Central memory CD8-positive, alpha-beta T cell (primary cell): ENCODE measurements around the gene CFAP20DC.
"Not testable (repeated sequence)": the region's sequence is repeated elsewhere in the genome, so short reads cannot be mapped to it uniquely, and the experiment has no call there.

Experiments used
- ATAC-seq: fragments of 150-1000 bp; cut with Tn5 transposase; replicated peaks from 2 replicates; pipeline ENCODE4 v1.10.0; 2022; ENCODE audit warnings: mild to moderate bottlenecking, moderate FRiP score, moderate number of reproducible peaks; ENCODE audit not compliant: poor library complexity, severe bottlenecking; ENCODE audit errors: extremely low read depth
- DNase-seq, 2 donors: peaks; one replicate each; pipeline ENCODE4 v3.0.0; 2021; ENCODE audit warnings: low spot score in 2 of 2
- H3K27ac Mint-ChIP-seq: one replicate; pipeline ENCODE4 v1.8.0; 2022; ENCODE audit warnings: low read depth, mild to moderate bottlenecking, moderate library complexity, mixed read lengths
- H3K27me3 Mint-ChIP-seq: one replicate; pipeline ENCODE4 v1.8.0; 2022; ENCODE audit warnings: mixed read lengths
- H3K36me3 Mint-ChIP-seq: one replicate; pipeline ENCODE4 v1.8.0; 2022; ENCODE audit warnings: mild to moderate bottlenecking, moderate library complexity, mixed read lengths; ENCODE audit not compliant: insufficient read depth
- H3K4me1 Mint-ChIP-seq: one replicate; pipeline ENCODE4 v1.8.0; 2022; ENCODE audit warnings: mixed read lengths
- H3K4me3 Mint-ChIP-seq: one replicate; pipeline ENCODE4 v1.8.0; 2022; ENCODE audit warnings: mild to moderate bottlenecking, moderate library complexity, mixed read lengths
- H3K9me3 Mint-ChIP-seq: one replicate; pipeline ENCODE4 v1.8.0; 2022; ENCODE audit warnings: mixed read lengths

Gene CFAP20DC

DNA sequence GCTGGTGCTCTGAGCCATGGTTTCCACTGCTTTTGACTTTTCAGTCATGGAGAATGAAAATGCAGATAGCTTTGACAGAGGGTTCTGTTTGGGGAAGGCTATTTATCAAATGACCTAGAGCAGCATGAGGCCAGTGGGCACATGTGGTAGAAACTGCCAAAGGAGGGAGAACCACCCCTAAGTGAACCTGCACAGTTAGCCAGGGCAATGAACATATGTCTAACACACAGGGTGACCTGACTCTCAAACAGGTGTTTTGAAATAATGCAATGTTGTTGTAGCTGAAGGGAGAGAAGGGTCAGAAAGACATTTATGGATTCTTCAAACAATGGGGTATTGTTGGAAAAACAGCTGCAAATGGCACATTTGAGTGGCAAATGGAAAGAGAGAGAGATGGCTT lies 208.9 kb downstream of the CFAP20DC start:
- Mint-ChIP-seq H3K36me3 (no peaks in the 10 kb centered on the region), H3K9me3 (no peaks in the 10 kb centered on the region), H3K27me3 (no peaks in the 10 kb centered on the region), H3K27ac (no peak overlapping the region), H3K4me1 (no peaks in the 10 kb centered on the region), H3K4me3 (no peak overlapping the region)
- ATAC-seq = no peak
- DNase-seq = no peak

DNA sequence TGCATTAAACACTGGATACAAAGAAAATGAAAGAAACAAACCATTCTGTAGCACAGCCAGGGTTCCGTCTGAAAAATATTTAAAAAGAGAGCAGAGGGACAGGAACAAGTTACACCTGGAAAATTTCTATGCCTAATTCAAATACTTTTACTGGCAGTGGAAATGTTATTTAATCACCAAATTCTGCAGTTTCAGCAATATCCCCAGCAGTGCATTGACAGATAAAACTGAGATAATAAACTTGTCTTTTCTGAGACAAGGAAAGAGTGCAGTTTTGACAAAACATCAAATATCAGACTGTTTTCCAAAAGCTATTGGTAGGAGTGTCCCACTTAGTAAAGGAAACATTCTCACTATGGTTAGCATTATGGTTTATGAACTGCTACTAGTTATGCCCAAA lies 209.9 kb downstream of the CFAP20DC start:
- Mint-ChIP-seq H3K36me3 (no peaks in the 10 kb centered on the region), H3K9me3 (no peaks in the 10 kb centered on the region), H3K4me3 (no peak overlapping the region), H3K27me3 (no peaks in the 10 kb centered on the region), H3K27ac (no peak overlapping the region), H3K4me1 (no peaks in the 10 kb centered on the region)
- ATAC-seq (no peak), DNase-seq (no peak)

DNA sequence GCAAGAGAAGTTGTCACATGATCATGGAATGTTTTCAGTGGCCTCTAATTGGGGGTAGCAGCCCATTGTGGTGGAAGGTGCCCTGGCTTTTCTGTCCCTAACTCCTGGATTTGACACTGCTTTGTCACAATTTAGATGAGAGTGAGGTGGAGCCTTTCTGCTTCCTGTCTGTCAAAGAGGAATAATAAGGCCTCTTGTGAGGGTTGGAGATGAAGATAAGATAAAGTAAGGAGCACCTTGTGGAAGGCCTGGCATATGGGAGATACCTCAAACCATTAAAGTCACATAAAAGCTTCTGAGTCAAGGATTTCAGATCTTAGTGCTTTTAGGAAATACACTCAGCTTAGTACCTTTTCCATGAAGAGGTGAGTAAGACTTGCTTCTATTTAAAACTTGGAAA lies 210.6 kb downstream of the CFAP20DC start:
- ATAC-seq (no peak), DNase-seq (no peak)
- Mint-ChIP-seq H3K27me3 (no peaks in the 10 kb centered on the region), H3K9me3 (no peaks in the 10 kb centered on the region), H3K36me3 (no peaks in the 10 kb centered on the region), H3K4me3 (no peak overlapping the region), H3K4me1 (no peaks in the 10 kb centered on the region), H3K27ac (no peak overlapping the region)

DNA sequence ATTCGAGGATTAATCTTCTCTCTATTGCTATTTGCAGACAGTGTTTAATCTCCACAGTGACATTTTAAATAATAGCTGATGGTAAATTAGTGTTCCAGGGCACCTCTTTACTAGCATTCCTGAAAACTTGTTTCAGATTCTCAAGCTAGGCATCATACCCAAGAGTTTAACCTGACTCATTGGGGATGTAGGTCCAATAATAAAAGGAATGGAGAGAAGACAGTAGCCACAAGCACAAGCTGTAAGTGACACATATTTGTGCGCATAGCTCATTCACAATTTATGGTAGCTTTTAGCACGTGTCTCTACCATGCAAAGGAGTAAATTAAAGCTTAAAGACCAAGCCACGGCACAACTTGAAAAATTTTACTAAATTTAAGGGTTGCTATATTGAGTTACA lies 212.0 kb downstream of the CFAP20DC start:
- DNase-seq (no peak), ATAC-seq (no peak)
- H3K27ac Mint-ChIP-seq = no peak overlapping the region
- no peaks in the 10 kb centered on the region for H3K9me3 Mint-ChIP-seq
- no peaks in the 10 kb centered on the region for H3K27me3 Mint-ChIP-seq
- H3K4me3 Mint-ChIP-seq = no peak overlapping the region
- no peaks in the 10 kb centered on the region for H3K36me3 Mint-ChIP-seq
- H3K4me1 Mint-ChIP-seq = no peaks in the 10 kb centered on the region

DNA sequence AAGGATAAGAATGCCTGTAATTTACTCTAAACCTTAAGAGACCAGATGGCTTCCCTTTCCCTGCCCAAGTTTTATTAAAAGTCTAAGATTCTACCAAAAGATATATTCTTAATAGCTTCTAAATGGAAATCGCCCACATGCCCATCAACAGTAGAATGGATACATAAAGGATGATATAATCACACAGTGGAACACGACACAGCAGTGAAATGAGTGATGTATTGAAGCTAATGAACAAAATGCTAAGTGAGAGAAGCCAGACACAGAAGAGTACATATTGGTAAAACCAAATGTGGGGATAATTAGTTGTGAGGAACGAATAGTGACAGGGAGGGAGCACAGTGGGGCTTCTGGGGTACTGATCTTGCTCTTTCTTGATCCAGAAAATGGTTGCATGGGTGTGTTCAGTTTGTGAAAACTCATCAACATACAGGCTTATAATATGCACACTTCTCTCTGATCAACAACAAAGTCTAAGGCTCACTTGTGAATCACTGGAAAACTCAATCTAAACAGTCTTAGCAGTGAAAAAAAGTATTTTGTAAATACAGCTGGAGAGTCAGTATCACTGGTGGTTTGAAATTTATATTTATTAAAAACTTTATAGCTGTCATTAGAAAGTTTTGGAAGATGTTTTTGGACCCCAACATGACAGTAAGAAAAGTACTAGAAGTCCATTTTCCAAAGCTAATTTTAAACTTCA lies 212.5 kb downstream of the CFAP20DC start:
- H3K27me3 Mint-ChIP-seq = no peaks in the 10 kb centered on the region
- ATAC-seq = no peak
- no peak overlapping the region for H3K4me3 Mint-ChIP-seq
- no peaks in the 10 kb centered on the region for H3K4me1 Mint-ChIP-seq
- H3K36me3 Mint-ChIP-seq = no peaks in the 10 kb centered on the region
- no peak for DNase-seq
- no peaks in the 10 kb centered on the region for H3K9me3 Mint-ChIP-seq
- no peak overlapping the region for H3K27ac Mint-ChIP-seq

DNA sequence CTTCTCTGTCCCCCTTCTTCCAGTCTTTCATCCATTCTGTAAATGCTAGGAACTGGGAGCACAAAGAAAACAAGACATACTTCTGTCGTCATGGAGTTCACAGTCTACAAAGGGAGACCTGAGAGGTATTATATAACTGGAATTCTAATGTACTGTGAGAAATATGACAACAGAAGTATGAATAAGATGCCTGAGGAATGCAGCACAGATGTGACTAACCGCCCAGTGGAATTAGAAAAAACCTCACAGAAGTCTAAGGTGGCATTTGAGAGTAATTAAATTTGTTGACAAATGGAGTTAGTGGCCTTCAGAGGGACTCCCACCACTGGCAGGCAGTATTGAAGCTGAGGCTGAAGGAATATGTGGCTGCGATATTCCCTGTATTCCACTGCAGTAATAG lies 214.7 kb downstream of the CFAP20DC start:
- Mint-ChIP-seq H3K9me3 (no peaks in the 10 kb centered on the region), H3K27me3 (no peaks in the 10 kb centered on the region), H3K36me3 (no peaks in the 10 kb centered on the region), H3K4me1 (no peaks in the 10 kb centered on the region), H3K27ac (no peak overlapping the region), H3K4me3 (no peak overlapping the region)
- DNase-seq (no peak), ATAC-seq (no peak)

DNA sequence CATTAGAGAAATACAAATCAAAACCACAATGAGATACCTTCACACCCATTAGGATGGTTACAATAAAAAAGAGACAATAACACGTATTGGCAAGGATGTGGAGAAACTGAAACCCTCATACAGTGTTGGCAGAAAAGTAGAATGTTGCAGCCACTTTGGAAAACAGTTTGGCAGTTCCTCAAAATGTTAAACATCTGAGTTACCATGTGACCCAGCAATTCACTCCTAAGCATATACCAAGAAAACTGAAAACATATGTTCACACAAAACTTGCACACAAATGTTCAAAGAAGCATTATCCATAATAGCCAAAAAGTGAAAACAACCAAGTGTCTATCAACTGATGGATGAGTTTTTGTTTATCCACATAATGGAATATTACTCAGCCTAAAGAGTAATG lies 216.3 kb downstream of the CFAP20DC start:
- no peaks in the 10 kb centered on the region for H3K27me3 Mint-ChIP-seq
- H3K4me3 Mint-ChIP-seq = no peak overlapping the region
- no peak for DNase-seq
- H3K36me3 Mint-ChIP-seq = no peaks in the 10 kb centered on the region
- peaks cover 4% of the 10 kb centered on the region for H3K9me3 Mint-ChIP-seq
- no peaks in the 10 kb centered on the region for H3K4me1 Mint-ChIP-seq
- no peak for ATAC-seq
- no peak overlapping the region for H3K27ac Mint-ChIP-seq

DNA sequence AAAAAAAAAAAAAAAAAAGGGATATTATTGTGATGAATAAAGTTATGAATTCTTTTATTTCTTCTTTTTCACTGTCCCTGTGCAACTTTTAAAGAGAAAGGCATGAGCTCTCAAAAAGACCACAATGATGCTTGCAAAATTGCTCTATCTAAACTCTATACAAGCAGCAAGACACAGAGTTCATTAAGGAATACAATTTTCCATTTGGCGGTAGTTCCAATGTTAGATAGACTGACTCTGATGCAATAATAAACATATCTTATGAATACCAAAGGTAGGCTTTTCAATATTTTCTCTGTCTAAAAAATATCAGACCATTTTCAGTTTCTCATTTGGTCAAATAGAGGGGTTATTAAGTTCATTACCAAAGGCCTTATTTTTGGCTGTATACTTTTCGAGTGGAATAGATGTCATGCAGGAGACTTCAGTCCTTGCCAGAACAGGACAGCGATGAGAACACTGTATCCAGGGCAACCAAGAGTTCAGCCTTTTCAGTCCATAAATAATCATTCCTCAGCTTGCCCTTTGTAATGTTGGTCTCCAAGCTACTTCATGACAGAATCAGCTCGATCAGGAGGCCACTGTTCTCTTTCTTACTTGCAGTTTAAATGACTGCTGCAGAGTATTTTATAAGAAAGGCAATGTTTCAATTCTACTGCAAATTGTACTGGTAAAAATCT lies 220.4 kb downstream of the CFAP20DC start:
- no peaks in the 10 kb centered on the region for H3K27me3 Mint-ChIP-seq

DNA sequence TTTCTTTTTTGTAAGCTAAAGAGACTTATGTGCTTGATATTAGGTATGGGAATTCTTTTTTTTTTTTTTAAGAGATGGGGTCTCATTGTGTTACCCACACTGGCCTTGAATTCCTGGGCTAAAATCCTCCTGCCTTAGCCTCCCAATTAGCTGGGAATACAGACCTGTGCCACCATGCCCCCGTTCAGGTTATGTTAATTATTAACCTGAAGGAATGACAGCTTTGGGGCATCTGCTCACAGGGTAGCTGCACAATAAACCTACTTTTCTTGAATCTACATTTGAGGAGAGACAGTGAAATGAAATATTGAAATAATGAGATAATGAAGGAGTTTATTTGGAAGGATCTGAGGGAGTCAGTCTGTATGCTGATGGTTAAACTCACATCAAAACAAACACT lies 225.0 kb downstream of the CFAP20DC start:
- ATAC-seq (no peak), DNase-seq (no peak)
- Mint-ChIP-seq H3K36me3 (no peaks in the 10 kb centered on the region), H3K4me3 (no peak overlapping the region), H3K9me3 (peaks cover 5% of the 10 kb centered on the region), H3K27me3 (no peaks in the 10 kb centered on the region), H3K4me1 (no peaks in the 10 kb centered on the region), H3K27ac (no peak overlapping the region)

More for the DNA sequence above, 220.4 kb downstream of the CFAP20DC start:
- H3K9me3 Mint-ChIP-seq = peaks cover 5% of the 10 kb centered on the region
- H3K4me1 Mint-ChIP-seq = no peaks in the 10 kb centered on the region
- H3K36me3 Mint-ChIP-seq = no peaks in the 10 kb centered on the region
- ATAC-seq (no peak), DNase-seq (no peak)
- no peak overlapping the region for H3K27ac Mint-ChIP-seq
- H3K4me3 Mint-ChIP-seq = no peak overlapping the region

DNA sequence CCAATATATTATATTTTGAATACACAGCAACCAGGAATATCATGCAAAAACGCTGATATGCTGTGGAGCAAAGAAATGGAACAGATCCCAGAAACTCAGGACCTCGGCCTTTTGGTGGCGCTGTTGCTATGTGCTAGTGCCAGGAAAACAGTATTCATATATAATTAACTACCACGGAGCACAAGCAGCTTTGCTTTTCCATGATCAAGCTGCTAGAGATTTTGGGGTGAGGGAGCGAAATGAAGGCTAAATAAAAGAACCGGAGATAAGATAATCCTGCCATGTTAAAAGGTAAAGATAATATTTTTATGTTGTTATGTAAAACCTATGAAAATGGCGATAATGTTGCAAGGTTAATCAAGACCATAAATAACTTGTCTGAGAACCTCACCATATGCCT lies 225.5 kb downstream of the CFAP20DC start:
- Mint-ChIP-seq H3K4me3 (no peak overlapping the region), H3K4me1 (no peaks in the 10 kb centered on the region), H3K27me3 (no peaks in the 10 kb centered on the region), H3K9me3 (peaks cover 5% of the 10 kb centered on the region), H3K36me3 (no peaks in the 10 kb centered on the region), H3K27ac (no peak overlapping the region)
- no peak for DNase-seq
- no peak for ATAC-seq

DNA sequence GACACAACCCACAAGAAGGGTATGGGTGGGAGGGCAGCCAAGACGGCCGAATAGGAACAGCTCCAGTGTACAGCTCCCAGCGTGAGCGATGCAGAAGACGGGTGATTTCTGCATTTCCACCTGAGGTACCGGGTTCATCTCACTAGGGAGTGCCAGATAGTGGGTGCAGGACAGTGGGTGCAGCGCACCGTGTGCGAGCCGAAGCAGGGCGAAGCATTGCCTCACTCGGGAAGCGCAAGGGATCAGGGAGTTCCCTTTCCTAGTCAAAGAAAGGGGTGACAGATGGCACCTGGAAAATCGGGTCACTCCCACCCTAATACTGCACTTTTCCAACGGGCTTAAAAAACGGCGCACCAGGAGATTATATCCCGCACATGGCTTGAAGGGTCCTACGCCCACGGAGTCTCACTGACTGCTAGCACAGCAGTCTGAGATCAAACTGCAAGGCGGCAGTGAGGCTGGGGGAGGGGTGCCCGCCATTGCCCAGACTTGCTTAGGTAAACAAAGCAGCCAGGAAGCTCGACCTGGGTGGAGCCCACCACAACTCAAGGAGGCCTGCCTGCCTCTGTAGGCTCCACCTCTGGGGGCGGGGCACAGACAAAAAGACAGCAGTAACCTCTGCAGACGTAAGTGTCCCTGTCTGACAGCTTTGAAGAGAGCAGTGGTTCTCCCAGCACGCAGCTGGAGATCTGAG lies 243.1 kb downstream of the CFAP20DC start:
- not testable (repeated sequence) for H3K4me3 Mint-ChIP-seq, ATAC-seq

DNA sequence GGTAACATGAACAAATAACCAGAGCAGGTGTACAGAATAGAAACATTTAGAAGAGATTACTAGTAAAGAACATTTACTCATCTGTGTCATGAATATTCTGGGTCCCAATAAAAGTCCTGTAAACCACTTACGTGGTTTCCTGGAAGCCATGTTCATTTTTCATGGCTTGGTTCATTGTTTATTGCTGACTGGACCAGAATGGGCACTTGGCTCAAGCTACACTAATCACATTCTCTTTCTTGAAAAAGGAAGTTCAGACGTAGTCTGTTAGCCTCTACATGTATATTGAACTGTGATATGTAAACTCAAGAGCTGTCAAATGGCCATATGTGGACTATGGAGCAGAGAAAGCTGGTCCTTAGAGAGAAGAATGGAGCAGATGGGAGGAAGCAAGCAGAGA lies 244.9 kb downstream of the CFAP20DC start:
- Mint-ChIP-seq H3K36me3 (no peaks in the 10 kb centered on the region), H3K27me3 (no peaks in the 10 kb centered on the region), H3K4me1 (no peaks in the 10 kb centered on the region), H3K9me3 (peaks cover 5% of the 10 kb centered on the region), H3K4me3 (no peak overlapping the region), H3K27ac (no peak overlapping the region)
- DNase-seq (no peak), ATAC-seq (no peak)

More for the DNA sequence above, 243.1 kb downstream of the CFAP20DC start:
- not testable (repeated sequence) for H3K27me3 Mint-ChIP-seq, H3K36me3 Mint-ChIP-seq, DNase-seq, H3K27ac Mint-ChIP-seq, H3K9me3 Mint-ChIP-seq, H3K4me1 Mint-ChIP-seq

DNA sequence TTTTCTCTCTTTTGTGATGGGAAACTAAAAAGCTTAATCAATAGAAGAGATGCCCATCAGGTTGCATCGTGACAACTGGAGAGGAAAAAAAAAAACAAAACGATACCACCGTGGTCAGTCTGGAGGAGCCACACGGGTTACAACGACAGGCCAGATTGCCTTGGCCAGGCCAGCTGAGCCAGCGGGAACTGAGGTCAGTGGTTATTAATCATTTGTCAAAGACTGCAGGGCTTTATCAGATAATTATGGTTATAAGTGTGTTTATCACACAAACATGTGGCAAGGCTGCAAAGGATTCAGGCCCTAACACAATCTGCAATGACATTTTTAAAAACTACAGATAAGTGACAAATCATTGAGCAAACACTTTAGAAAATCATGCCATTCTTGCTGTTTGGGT lies 248.3 kb downstream of the CFAP20DC start:
- no peaks in the 10 kb centered on the region for H3K9me3 Mint-ChIP-seq
- ATAC-seq (no peak), DNase-seq (no peak)
- H3K27me3 Mint-ChIP-seq = no peaks in the 10 kb centered on the region
- no peak overlapping the region for H3K27ac Mint-ChIP-seq
- H3K4me3 Mint-ChIP-seq = no peak overlapping the region
- no peaks in the 10 kb centered on the region for H3K36me3 Mint-ChIP-seq
- H3K4me1 Mint-ChIP-seq = no peaks in the 10 kb centered on the region
